CD14-positive monocyte (primary cell): ENCODE measurements around the gene PDE1C. TPM values are rescaled to one million over a fixed set of nuclear protein-coding genes. Genes with fewer than 3 reads are reported as not detected.

Experiments used
- DNase-seq, 3 donors: peaks; one replicate each; pipeline ENCODE4 v3.0.0-alpha.2; 2011 to 2022
- H2AFZ ChIP-seq: 2 replicates; pipeline ENCODE4 v1.6.0; 2012; ENCODE audit warnings: mild to moderate bottlenecking, low read depth, low read length, inconsistent platforms; ENCODE audit not compliant: insufficient read depth, poor library complexity, severe bottlenecking
- H3K27ac ChIP-seq, 2 donors: 1 replicate in 1 of 2; 2 replicates in 1 of 2; pipeline ENCODE4 v1.5.1; 2012 to 2013; ENCODE audit warnings: low read length in 2 of 2, control low read depth in 1 of 2, inconsistent platforms in 1 of 2, low read depth in 1 of 2, mild to moderate bottlenecking in 1 of 2
- H3K27me3 ChIP-seq, 2 donors: one replicate each; pipeline versions ENCODE4 v1.6.0 to v1.6.1; 2011 to 2013; ENCODE audit warnings: low read length in 2 of 2; ENCODE audit not compliant: control insufficient read depth in 2 of 2, insufficient read depth in 2 of 2
- H3K36me3 ChIP-seq, 2 donors: replicated peaks in 1 of 2; 1 replicate in 1 of 2; 2 replicates in 1 of 2; pipeline versions ENCODE4 v1.5.1 to v1.6.1; 2012 to 2013; ENCODE audit warnings: low read length in 2 of 2, control low read depth in 1 of 2, inconsistent platforms in 1 of 2, mild to moderate bottlenecking in 1 of 2; ENCODE audit not compliant: insufficient read depth in 2 of 2, control insufficient read depth in 1 of 2
- H3K4me1 ChIP-seq, 2 donors: 1 replicate in 1 of 2; 2 replicates in 1 of 2; pipeline versions ENCODE4 v1.5.1 to v1.6.1; 2012 to 2013; ENCODE audit warnings: low read length in 2 of 2, control low read depth in 1 of 2, inconsistent platforms in 1 of 2, mild to moderate bottlenecking in 1 of 2, moderate library complexity in 1 of 2; ENCODE audit not compliant: insufficient read depth in 2 of 2, control insufficient read depth in 1 of 2
- H3K4me2 ChIP-seq: replicated peaks from 2 replicates; pipeline ENCODE3; 2012; ENCODE audit warnings: low read length, moderate library complexity, mild to moderate bottlenecking; ENCODE audit not compliant: poor library complexity, severe bottlenecking; ENCODE audit errors: extremely low read depth
- H3K4me3 ChIP-seq, 3 experiments: fragments of 200-600 bp in 1 of 3; sonication (generic) in 1 of 3; replicated peaks in 1 of 3; 1 replicate in 2 of 3; 2 replicates in 1 of 3; pipeline ENCODE4 v1.5.1; 2011 to 2013; ENCODE audit warnings: low read length in 3 of 3, mild to moderate bottlenecking in 3 of 3, control low read depth in 2 of 3, low read depth in 2 of 3, inconsistent platforms in 1 of 3, moderate library complexity in 1 of 3
- H3K79me2 ChIP-seq: 2 replicates; pipeline ENCODE4 v1.6.0; 2012; ENCODE audit warnings: mild to moderate bottlenecking, control low read depth, inconsistent platforms, low read length, moderate library complexity; ENCODE audit not compliant: insufficient read depth
- H3K9ac ChIP-seq: 2 replicates; pipeline ENCODE4 v1.6.0; 2017; ENCODE audit warnings: low read length, mild to moderate bottlenecking; ENCODE audit not compliant: insufficient read depth, poor library complexity, severe bottlenecking
- H3K9me3 ChIP-seq, 2 donors: replicated peaks in 1 of 2; 1 replicate in 1 of 2; 2 replicates in 1 of 2; pipeline versions ENCODE4 v1.5.1 to v1.6.1; 2012 to 2013; ENCODE audit warnings: low read length in 2 of 2, control low read depth in 1 of 2; ENCODE audit not compliant: control insufficient read depth in 1 of 2, insufficient read depth in 1 of 2
- H4K20me1 ChIP-seq: 2 replicates; pipeline ENCODE4 v1.6.0; 2012; ENCODE audit warnings: mild to moderate bottlenecking, low read length, control low read depth, moderate library complexity; ENCODE audit not compliant: insufficient read depth
- H3K27ac Mint-ChIP-seq, 7 donors: one replicate each; pipeline ENCODE4 v1.8.0; 2020; ENCODE audit warnings: mild to moderate bottlenecking in 7 of 7, mixed read lengths in 7 of 7, moderate library complexity in 6 of 7, inconsistent platforms in 2 of 7
- H3K27me3 Mint-ChIP-seq, 3 donors: one replicate each; pipeline ENCODE4 v1.8.0; 2021 to 2022; ENCODE audit warnings: low read depth in 3 of 3, mild to moderate bottlenecking in 3 of 3, mixed read lengths in 3 of 3, moderate library complexity in 3 of 3, inconsistent platforms in 1 of 3
- H3K36me3 Mint-ChIP-seq, 2 donors: one replicate each; pipeline ENCODE4 v1.8.0; 2020; ENCODE audit warnings: mixed read lengths in 2 of 2, inconsistent platforms in 1 of 2, mild to moderate bottlenecking in 1 of 2
- H3K4me1 Mint-ChIP-seq: one replicate; pipeline ENCODE4 v1.8.0; 2020; ENCODE audit warnings: mild to moderate bottlenecking, mixed read lengths
- H3K4me3 Mint-ChIP-seq, 2 donors: one replicate each; pipeline ENCODE4 v1.8.0; 2020; ENCODE audit warnings: mild to moderate bottlenecking in 2 of 2, mixed read lengths in 2 of 2, moderate library complexity in 1 of 2
- H3K9me3 Mint-ChIP-seq, 7 donors: one replicate each; pipeline ENCODE4 v1.8.0; 2020 to 2022; ENCODE audit warnings: mixed read lengths in 7 of 7, mild to moderate bottlenecking in 6 of 7, moderate library complexity in 6 of 7, inconsistent platforms in 2 of 7
- CTCF ChIP-seq: fragments of 200-600 bp; IDR thresholded peaks from one replicate; pipeline ENCODE4 v1.8.0; 2022; ENCODE audit warnings: antibody characterized with exemption, mild to moderate bottlenecking
- WGBS: methylation state at CpG from one replicate; pipeline ENCODE4 v1.1.5; 2013; ENCODE audit warnings: missing lambda C conversion rate; ENCODE audit not compliant: insufficient coverage; 5-methylcytosine and 5-hydroxymethylcytosine counted together
- intact Hi-C, 2 donors: fragments of 100-400 bp; cut with micrococcal nuclease; formaldehyde crosslinking; loops; one replicate each; pipeline versions ENCODE4 v1.15.0 to v1.15.1; 2023
- polyA plus RNA-seq, 3 donors: library from polyadenylated mRNA; depleted of rRNA in 1 of 3; unstranded in 2 of 3; stranded (reverse) in 1 of 3; fragments of 300-500 nt in 2 of 3; fragments of >200 nt in 1 of 3; fragmentation: Illumina TruSeq in 2 of 3; gene quantifications; 1 replicate in 2 of 3; 2 replicates in 1 of 3; pipeline ENCODE4 v1.2.3, GENCODE V29; 2012 to 2021

PDE1C gene
- polyA plus RNA-seq, 3 donors, result not detected

- Histone ChIP-seq H3K4me3 (no peak overlapping the region), H3K79me2 (no peaks in the 10 kb centered on the region), H3K9ac (no peak overlapping the region), H4K20me1 (no peaks in the 10 kb centered on the region), H3K36me3 (no peaks in the 10 kb centered on the region), H3K4me1 (no peaks in the 10 kb centered on the region), H3K27ac (no peak overlapping the region), H3K27me3 (no peaks in the 10 kb centered on the region), H2AFZ (no peak overlapping the region), H3K9me3 (no peaks in the 10 kb centered on the region), H3K4me2 (no peak overlapping the region)
- no peak overlapping the region for H3K4me3 Mint-ChIP-seq
- peaks cover 0 to under 1% (median under 1%) of the 10 kb centered on the region in 3 donors for H3K27me3 Mint-ChIP-seq
- WGBS, result 67% methylated on average over 1 of the region's 3 CpGs
- intact Hi-C loops, result no loop called here
- H3K9me3 Mint-ChIP-seq, result peaks cover 0 to 3% (median 0%) of the 10 kb centered on the region in 7 donors
- no peak for TF ChIP-seq CTCF
- no peaks in the 10 kb centered on the region for H3K4me1 Mint-ChIP-seq
- no peaks in the 10 kb centered on the region for H3K36me3 Mint-ChIP-seq
- no peak overlapping the region for H3K27ac Mint-ChIP-seq
- no peak for DNase-seq
Observed at GRCh38 chr7:32047075-32047474, 23.1 kb downstream of the PDE1C start.

GRCh38 chr7:32045228-32045627 is 25.0 kb downstream of the PDE1C start:
- DNase-seq, result no peak
- H3K4me3 Mint-ChIP-seq, result no peak overlapping the region
- intact Hi-C loops, result no loop called here
- H3K4me1 Mint-ChIP-seq, result no peaks in the 10 kb centered on the region
- no peak overlapping the region for H3K27ac Mint-ChIP-seq
- no peak overlapping the region for H2AFZ ChIP-seq
- H3K4me3 ChIP-seq, result no peak overlapping the region
- no peaks in the 10 kb centered on the region for H3K36me3 ChIP-seq
- H3K27me3 ChIP-seq, result no peaks in the 10 kb centered on the region
- no peaks in the 10 kb centered on the region for H3K4me1 ChIP-seq
- H3K9ac ChIP-seq, result no peak overlapping the region
- H3K36me3 Mint-ChIP-seq, result no peaks in the 10 kb centered on the region
- H3K79me2 ChIP-seq, result no peaks in the 10 kb centered on the region
- peaks cover 0 to 2% (median 1%) of the 10 kb centered on the region in 3 donors for H3K27me3 Mint-ChIP-seq
- no peaks in the 10 kb centered on the region for H3K9me3 ChIP-seq
- TF ChIP-seq CTCF, result no peak
- H3K27ac ChIP-seq, result no peak overlapping the region
- no peaks in the 10 kb centered on the region for H4K20me1 ChIP-seq
- H3K4me2 ChIP-seq, result no peak overlapping the region
- peaks cover 0 to 3% (median 0%) of the 10 kb centered on the region in 7 donors for H3K9me3 Mint-ChIP-seq
